NCI-H82 treated with DMSO at 0.1 percent for 48 hours (cell line): ENCODE data around the gene ANO7.

Source experiments
- DNase-seq: peaks from one replicate; lab custom pipeline; 2025; ENCODE audit not compliant: unreplicated experiment; lab: John Stamatoyannopoulos, UW

ANO7 gene

DNA sequence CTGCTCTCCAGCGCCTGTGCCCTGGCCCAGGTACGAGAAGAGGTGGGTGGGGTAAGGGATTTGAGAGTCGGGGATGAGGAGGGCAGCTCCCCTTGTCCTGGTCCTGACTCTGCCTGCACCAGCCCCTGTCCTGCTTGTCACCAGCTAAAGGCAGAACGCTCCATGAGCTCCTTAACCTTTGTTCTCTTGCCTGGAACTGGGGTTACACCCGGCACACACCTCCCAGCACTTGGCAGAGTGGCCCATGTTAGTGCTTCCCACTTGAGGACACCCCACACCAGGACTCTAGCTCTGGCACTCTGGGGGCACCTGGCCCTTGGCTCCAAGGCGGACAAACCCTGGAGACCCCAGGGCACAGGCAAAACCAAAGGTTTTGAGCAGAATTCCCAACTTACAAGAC, 19.2 kb downstream of the ANO7 start:
- no peak for DNase-seq

GRCh38 chr2:241208058-241208457, 19.6 kb downstream of the ANO7 start:
- DNase-seq, result no peak

DNA sequence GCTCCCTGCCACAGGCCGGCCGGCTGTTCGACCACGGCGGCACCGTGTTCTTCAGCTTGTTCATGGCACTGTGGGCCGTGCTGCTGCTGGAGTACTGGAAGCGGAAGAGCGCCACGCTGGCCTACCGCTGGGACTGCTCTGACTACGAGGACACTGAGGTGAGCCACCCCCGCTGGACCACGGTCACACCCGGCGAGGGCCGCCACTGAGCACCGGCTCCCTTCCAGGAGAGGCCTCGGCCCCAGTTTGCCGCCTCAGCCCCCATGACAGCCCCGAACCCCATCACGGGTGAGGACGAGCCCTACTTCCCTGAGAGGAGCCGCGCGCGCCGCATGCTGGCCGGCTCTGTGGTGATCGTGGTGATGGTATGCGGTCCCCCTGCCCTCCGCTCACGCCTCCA, 20.8 kb downstream of the ANO7 start:
- DNase-seq, result no peak

DNA sequence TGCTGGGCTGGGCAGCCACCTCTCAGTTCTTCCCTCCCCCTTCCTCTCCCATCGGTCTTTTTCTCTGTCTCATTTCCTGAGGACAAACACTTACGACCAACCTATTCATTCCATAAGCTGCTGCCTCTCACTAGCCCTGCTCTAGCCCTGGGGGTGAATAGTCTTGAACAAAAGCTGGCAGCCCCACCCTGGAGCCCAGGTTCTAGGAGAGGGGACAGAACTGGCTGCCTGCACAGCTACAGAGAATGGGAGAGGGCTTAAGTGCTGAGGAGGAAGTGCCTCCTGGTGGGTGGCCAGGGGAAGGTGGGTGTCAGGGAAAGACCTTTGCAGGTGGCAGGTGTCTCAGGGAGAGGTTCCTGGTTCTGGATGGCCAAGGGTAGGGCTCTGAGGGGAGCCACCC, 22.8 kb downstream of the ANO7 start:
- no peak for DNase-seq

GRCh38 chr2:241213041-241213440, 24.6 kb downstream of the ANO7 start:
- no peak for DNase-seq

DNA sequence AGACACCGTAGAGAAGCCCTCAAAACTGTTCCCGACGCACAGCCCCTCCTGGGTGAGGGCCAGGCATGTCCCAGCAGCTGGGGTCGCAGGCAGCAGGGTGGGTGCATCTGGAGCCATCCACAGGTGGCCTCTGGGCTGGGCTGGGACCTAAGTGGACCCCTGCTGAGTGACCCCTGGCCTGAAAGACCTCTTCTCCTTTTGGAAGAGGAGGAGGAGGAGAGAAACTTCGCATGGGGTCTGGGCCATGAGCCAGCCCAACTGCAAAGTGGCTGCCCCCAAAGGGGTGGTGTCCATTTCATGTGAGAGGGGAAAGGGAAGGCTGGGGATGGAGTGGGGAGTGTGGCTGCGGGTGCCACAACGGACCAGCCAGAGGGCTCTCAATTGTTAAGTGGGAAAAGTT, 25.1 kb downstream of the ANO7 start:
- no peak for DNase-seq

- DNase-seq, result no peak
These were observed 25.7 kb downstream of the ANO7 start for GRCh38 chr2:241214209-241214608.

GRCh38 chr2:241214766-241215165, 26.3 kb downstream of the ANO7 start:
- no peak for DNase-seq

DNA sequence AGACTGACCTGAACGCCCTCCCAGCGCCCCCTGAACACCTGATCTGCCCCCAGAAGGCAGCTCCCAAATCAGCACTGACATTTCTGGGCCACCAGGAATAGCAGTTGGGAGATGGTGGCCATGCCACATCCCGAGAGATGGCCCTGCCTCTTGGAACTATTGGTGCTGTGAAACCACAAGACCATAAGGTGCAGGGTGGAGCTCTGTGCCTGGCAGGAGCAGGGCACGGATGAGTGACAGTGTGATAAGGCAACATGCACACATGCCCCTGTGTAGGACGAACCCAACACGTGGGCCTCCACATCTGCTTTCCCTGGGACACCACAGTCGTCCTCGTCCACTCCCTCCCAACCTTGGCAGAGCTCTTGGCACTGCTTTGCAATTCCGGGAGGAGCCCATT, 26.9 kb downstream of the ANO7 start:
- no peak for DNase-seq

GRCh38 chr2:241216211-241216761, 27.8 kb downstream of the ANO7 start:
- DNase-seq, result no peak

DNA sequence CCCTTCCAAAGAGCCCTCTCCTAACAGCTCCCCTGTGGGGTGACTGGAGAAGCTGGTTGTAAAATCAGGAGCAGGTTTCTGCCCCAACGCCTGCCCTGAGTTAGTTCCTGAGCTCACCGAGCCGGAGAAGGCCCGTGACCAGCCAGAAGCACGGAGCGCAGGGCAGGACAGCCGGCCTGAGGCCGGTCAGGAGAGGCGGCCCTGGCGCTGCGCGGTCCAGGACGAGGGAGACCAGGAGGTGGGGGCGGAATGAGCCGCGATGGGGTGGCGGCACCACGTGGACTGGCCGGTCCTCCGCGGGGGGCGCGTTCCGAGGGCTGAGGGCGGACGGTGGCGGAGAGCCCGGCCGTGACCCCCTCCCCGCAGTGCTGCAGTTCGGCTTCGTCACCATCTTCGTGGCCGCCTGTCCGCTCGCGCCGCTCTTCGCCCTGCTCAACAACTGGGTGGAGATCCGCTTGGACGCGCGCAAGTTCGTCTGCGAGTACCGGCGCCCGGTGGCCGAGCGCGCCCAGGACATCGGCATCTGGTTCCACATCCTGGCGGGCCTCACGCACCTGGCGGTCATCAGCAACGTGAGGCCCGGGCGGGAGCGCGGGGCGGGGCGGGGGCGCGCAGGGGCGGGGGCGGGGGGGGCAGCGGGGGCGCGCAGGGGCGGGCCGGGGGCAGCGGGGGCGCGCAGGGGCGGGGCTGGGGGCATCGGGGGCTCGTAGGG, 29.0 kb downstream of the ANO7 start:
- no peak for DNase-seq

DNA sequence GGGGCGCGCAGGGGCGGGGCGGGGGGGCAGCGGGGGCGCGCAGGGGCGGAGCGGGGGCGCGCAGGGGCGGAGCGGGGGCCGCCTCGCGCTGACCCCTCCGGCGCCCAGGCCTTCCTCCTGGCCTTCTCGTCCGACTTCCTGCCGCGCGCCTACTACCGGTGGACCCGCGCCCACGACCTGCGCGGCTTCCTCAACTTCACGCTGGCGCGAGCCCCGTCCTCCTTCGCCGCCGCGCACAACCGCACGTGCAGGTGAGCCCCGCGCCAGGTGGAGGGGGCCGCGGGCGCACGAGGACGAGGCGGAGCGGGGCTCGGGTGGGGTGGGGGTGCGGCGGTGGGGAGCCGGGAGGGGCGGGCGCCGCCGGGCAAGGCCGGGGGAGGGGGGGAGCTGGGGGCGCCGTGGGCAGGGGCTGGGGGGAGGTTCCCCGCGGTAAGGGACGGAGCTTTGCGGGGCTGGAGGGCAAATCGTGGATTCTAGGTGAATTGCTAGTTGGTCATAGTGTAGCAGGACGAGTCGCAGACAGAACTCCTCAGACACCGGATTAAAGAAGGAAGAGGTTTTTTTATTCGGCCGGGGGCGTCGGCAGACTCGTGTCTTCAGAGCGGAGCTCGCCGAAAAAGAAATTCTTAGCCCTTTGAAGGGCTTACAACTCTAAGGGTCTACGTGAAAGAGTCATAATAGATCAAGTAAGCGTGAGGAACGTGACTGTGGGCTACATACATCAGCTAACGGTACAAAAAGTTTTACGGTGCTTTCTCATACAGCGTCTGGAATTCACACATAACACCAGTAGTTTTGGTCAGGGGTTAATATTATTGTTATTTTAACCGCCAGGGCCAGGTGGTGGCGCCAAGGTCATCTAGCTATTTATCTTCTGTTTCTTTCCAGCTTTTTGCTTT, 29.9 kb downstream of the ANO7 start:
- DNase-seq, result no peak

- no peak for DNase-seq
These were observed 30.5 kb downstream of the ANO7 start for GRCh38 chr2:241219030-241219382.

GRCh38 chr2:241219856-241220356, 31.4 kb downstream of the ANO7 start:
- no peak for DNase-seq

DNA sequence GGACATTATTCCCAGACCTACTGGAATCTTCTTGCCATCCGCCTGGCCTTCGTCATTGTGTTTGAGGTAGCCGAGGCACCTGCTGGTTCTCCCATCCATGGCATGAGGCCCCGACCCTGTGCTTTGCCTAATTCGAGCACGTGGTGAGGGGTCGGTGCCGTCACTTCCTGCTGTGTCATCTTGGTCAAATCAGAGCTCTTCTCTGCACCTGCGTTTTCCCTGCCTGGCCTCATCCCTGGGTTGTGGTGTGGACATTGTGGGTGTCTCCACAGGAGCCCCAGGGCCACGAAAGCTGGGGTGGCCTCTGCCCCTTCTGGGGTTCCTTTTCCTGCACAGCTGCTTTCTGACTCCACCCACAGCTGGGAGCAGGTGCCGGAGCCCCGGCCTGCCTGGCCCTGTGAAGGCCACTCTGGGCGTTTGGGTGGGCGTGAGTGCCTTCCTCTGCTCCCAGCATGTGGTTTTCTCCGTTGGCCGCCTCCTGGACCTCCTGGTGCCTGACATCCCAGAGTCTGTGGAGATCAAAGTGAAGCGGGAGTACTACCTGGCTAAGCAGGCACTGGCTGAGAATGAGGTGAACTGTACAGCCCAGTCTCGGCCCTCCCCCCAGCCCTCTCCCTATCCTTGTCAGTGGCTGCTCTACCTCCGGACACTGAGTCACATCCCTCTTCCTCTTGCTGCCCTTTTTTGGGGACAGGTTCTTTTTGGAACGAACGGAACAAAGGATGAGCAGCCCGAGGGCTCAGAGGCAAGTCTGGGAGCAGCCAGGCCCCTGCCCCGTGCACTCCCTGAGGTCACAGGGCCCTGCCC, 34.9 kb downstream of the ANO7 start:
- no peak for DNase-seq

DNA sequence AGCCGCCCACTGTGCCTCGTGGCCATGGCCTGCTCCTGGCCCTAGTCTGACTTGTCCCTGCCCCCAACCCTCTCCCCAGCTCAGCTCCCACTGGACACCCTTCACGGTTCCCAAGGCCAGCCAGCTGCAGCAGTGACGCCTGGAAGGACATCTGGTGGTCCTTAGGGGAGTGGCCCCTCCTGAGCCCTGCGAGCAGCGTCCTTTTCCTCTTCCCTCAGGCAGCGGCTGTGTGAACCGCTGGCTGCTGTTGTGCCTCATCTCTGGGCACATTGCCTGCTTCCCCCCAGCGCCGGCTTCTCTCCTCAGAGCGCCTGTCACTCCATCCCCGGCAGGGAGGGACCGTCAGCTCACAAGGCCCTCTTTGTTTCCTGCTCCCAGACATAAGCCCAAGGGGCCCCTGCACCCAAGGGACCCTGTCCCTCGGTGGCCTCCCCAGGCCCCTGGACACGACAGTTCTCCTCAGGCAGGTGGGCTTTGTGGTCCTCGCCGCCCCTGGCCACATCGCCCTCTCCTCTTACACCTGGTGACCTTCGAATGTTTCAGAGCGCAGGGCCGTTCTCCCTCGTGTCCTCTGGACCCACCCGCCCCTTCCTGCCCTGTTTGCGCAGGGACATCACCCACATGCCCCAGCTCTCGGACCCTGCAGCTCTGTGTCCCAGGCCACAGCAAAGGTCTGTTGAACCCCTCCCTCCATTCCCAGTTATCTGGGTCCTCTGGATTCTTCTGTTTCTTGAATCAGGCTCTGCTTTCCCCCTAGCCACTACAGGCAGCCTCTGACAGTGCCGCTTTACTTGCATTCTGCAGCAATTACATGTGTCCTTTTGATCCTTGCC, 35.8 kb downstream of the ANO7 start:
- no peak for DNase-seq

GRCh38 chr2:241224851-241225438, 36.5 kb downstream of the ANO7 start:
- DNase-seq, result no peak

GRCh38 chr2:241225545-241225944, 37.1 kb downstream of the ANO7 start:
- no peak for DNase-seq

- DNase-seq, result no peak
These were observed 37.5 kb downstream of the ANO7 start for GRCh38 chr2:241225983-241226382.
